Activated naive CD4-positive, alpha-beta T cell treated with anti-CD3 and anti-CD28 coated beads, Interleukin-2, amount 10 ng/mL, durations not matched to agents 7 days and 5 days (primary cell): Measurements from ENCODE around the gene ABCB9.
"Not testable (repeated sequence)": the region's sequence is repeated elsewhere in the genome, so short reads cannot be mapped to it uniquely, and the experiment has no call there.

Source experiments
- CTCF ChIA-PET: fragments of 350-600 bp; sonication (Branson Sonifier 250); formaldehyde crosslinking; loops from one replicate; lab custom pipeline; 2021; ENCODE audit warnings: antibody characterized with exemption; lab: Charles Lee
- DNase-seq: peaks from one replicate; pipeline ENCODE4 v3.0.0-alpha.2; 2020
- H3K27ac Mint-ChIP-seq: one replicate; pipeline ENCODE4 v1.8.0; 2021; ENCODE audit warnings: mild to moderate bottlenecking, moderate library complexity, mixed read lengths
- H3K27me3 Mint-ChIP-seq: one replicate; pipeline ENCODE4 v1.8.0; 2021; ENCODE audit warnings: mild to moderate bottlenecking, mixed read lengths
- H3K36me3 Mint-ChIP-seq: one replicate; pipeline ENCODE4 v1.8.0; 2021; ENCODE audit warnings: mixed read lengths
- H3K4me1 Mint-ChIP-seq: one replicate; pipeline ENCODE4 v1.8.0; 2021; ENCODE audit warnings: mixed read lengths
- H3K4me3 Mint-ChIP-seq: one replicate; pipeline ENCODE4 v1.8.0; 2021; ENCODE audit warnings: mild to moderate bottlenecking, moderate library complexity, mixed read lengths
- H3K9me3 Mint-ChIP-seq: one replicate; pipeline ENCODE4 v1.8.0; 2021; ENCODE audit warnings: mixed read lengths

Gene ABCB9

GRCh38 chr12:122955156-122955555 lies 11.1 kb downstream of the ABCB9 start:
- DNase-seq, result no peak
- Mint-ChIP-seq H3K27me3 (no peaks in the 10 kb centered on the region), H3K27ac (no peak overlapping the region), H3K4me3 (no peak overlapping the region), H3K4me1 (no peaks in the 10 kb centered on the region), H3K9me3 (no peaks in the 10 kb centered on the region), H3K36me3 (no peaks in the 10 kb centered on the region)
- CTCF ChIA-PET, result interaction anchor here (1.0 to 9.5 kb wide), 7 partner anchors 74 to 161 kb away, joined by 3 to 106 read pairs (median 21); no protein-coding TSS in a partner anchor

DNA sequence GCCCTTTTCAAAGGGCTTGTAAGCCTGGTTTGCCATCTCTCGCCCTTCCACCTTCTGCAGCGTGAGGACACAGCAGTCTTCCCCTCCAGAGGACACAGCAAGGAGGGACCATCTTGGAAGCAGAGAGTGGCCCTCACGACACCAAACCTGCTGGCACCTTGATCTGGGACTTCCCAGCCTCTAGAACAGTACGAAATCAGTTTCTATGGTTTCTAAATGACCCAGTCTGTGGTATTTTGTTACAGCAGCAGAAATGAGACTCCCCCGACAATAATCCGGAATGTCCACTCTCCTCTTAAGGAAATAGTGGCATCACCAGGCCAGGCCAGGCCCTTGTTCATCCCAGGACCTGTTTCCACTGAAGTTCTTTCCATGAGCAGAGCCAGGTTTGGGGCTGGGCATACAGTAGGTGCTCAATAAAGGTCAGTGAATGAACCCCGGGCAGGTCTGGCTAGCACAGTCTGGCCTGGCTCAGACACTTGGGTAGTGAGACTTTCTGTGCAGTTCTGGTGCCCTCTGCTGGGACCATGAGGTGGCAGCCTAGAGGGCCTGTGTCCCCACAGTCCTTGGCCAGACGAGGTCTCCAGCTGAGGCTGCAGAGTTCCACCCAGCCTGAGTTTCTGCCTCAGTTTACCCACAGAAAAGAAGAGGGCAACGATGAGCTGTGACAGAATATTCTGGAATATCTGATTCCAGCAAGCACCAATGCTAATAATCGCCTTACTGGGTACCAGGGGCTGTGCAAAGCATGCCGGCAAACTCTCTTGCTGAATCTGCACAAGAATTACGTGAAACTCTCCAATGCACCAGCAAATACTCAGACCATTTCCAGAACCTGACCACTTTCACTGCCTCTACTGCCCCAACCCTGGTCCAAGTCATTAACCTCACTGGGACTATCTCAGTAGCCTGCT lies 14.0 kb downstream of the ABCB9 start:
- Mint-ChIP-seq H3K9me3 (no peaks in the 10 kb centered on the region), H3K4me1 (peaks cover 13% of the 10 kb centered on the region), H3K27ac (no peak overlapping the region), H3K36me3 (peaks cover 3% of the 10 kb centered on the region), H3K27me3 (no peaks in the 10 kb centered on the region), H3K4me3 (no peak overlapping the region)
- peak; percentile 85 for DNase-seq
- CTCF ChIA-PET, result interaction anchor here (0.6 to 9.5 kb wide), 19 partner anchors 10 to 337 kb away, joined by 3 to 106 read pairs (median 3); partner anchors contain the start of gene ABCB9

DNA sequence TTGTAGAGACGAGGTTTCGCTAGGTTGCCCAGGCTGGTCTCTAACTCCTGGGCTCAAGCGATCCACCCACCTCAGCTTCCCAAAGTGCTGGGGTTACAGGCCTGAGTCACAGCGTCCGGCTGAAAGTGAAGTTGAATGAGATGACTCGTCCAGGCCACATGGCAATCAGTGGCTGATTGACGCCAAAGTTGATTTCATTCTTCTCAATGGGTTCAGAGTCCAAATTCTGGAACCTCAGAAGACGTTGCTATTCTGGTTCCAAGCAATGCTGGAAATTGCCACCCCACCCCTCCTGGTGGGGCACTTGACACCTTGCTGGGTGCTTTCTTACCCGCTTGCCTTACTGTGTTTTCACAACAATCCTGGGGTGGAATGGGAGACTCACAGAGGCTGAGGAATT lies 14.9 kb downstream of the ABCB9 start:
- DNase-seq, result no peak
- Mint-ChIP-seq H3K9me3 (no peaks in the 10 kb centered on the region), H3K4me1 (peaks cover 21% of the 10 kb centered on the region), H3K27ac (peak overlapping the region; percentile 5), H3K4me3 (no peak overlapping the region), H3K27me3 (no peaks in the 10 kb centered on the region), H3K36me3 (peaks cover 3% of the 10 kb centered on the region)
- CTCF ChIA-PET, result interaction anchor here (1.3 to 9.5 kb wide), 5 partner anchors 70 to 157 kb away, joined by 3 to 106 read pairs (median 35); no protein-coding TSS in a partner anchor

DNA sequence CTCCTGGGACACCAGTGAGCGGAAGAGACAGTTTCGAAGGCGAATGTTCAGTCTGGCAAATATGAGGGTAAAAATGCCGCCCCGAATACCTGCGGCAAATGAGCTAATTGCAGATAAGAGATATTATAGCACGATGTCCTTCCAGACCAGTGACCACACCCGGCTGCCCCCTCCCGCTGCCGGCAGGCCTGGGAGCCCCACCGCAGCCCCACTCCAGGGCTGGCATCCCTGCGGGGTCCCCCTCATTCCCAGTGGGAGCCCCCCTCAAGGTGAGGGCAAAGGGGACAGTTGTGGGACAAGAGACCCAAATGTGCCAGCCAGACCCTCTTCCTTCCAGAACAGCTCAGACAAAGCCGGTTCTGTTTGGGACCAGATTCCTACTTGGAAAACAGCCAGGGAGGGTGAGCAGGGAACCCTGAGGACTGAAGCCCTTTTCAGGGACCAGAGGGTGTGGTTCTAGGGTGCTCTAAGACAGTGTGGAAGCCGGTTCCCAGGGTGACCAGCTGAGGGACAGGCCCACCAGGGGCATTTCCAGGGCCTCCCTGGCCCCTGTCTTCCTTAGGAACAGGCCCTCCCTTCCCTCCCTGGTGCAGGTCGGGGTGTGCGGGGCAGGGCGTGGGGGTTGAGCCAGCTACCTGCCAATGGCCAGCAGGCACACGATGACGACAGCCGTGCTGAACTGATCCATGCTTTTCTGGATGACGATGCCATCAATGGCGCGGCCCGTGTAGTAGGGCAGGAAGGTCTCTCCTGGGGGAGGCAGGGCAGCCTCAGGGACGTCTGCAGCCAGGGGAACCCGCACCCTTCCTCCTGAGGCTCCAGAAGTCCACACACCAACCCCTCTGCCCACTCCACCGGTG lies 16.2 kb downstream of the ABCB9 start:
- no peak overlapping the region for H3K27ac Mint-ChIP-seq

GRCh38 chr12:122949405-122949804 lies 16.9 kb downstream of the ABCB9 start:
- H3K27me3 Mint-ChIP-seq, result peaks cover 7% of the 10 kb centered on the region
- no peak for DNase-seq
- H3K4me1 Mint-ChIP-seq, result peaks cover 30% of the 10 kb centered on the region
- peaks cover 3% of the 10 kb centered on the region for H3K36me3 Mint-ChIP-seq
- H3K9me3 Mint-ChIP-seq, result no peaks in the 10 kb centered on the region
- H3K27ac Mint-ChIP-seq, result no peak overlapping the region
- CTCF ChIA-PET, result interaction anchor here (1.6 to 9.5 kb wide), 3 partner anchors 77 to 155 kb away, joined by 4 to 106 read pairs (median 49); no protein-coding TSS in a partner anchor
- no peak overlapping the region for H3K4me3 Mint-ChIP-seq

More for the DNA sequence above, 16.2 kb downstream of the ABCB9 start:
- CTCF ChIA-PET, result interaction anchor here (0.6 to 9.5 kb wide), 4 partner anchors 9 to 156 kb away, joined by 4 to 106 read pairs (median 26); no protein-coding TSS in a partner anchor
- DNase-seq, result no peak
- peaks cover 3% of the 10 kb centered on the region for H3K36me3 Mint-ChIP-seq
- peaks cover 7% of the 10 kb centered on the region for H3K27me3 Mint-ChIP-seq
- no peak overlapping the region for H3K4me3 Mint-ChIP-seq
- no peaks in the 10 kb centered on the region for H3K9me3 Mint-ChIP-seq
- H3K4me1 Mint-ChIP-seq, result peaks cover 30% of the 10 kb centered on the region

DNA sequence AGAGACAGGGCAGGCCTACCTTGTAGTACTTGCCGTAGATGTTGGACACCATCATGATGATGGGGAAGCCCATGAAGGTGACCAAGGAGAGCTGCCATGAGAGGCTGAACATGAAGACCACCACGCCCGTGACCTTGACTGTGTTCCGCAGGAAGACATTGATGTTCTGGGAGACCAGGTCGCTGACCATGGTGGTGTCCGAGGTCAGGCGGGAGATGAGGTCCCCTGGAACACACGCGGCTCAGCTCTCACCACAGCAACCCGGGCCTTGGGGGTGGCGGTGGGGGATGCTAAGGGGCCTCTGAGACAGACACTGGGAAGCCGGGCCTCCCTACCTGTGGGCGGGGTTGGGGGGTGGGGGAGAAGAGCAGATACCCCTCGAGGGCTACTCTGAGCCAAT lies 17.7 kb downstream of the ABCB9 start:
- no peak for DNase-seq
- Mint-ChIP-seq H3K9me3 (no peaks in the 10 kb centered on the region), H3K27me3 (peaks cover 7% of the 10 kb centered on the region), H3K4me3 (no peak overlapping the region), H3K27ac (no peak overlapping the region), H3K4me1 (peaks cover 32% of the 10 kb centered on the region), H3K36me3 (peaks cover 3% of the 10 kb centered on the region)
- CTCF ChIA-PET, result interaction anchor here (0.7 to 9.5 kb wide), 3 partner anchors 68 to 89 kb away, joined by 4 to 106 read pairs (median 4); no protein-coding TSS in a partner anchor

DNA sequence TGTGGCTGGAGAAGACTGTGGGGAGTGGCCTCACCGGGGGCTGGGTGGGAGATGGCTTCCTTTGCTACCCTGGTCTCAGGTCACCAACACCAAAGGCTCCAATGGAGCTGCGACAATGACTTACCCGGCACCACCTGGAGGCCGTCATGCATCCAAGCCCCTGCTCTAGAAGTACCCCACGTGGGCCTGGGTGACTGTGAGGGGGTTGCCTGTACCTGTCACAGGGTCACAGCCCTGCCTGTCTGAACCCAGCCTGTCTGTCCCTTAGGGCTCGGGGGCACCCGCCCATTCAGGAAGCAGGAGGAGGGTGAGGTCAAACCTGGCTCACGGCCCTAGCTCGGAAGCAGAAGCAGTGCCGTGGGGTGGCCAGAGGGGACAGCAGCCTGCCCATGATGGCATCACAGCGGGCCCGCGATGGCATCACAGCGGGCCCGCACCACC lies 18.9 kb downstream of the ABCB9 start:
- H3K9me3 Mint-ChIP-seq, result no peaks in the 10 kb centered on the region
- H3K27me3 Mint-ChIP-seq, result peaks cover 7% of the 10 kb centered on the region
- H3K36me3 Mint-ChIP-seq, result peaks cover 3% of the 10 kb centered on the region
- H3K4me3 Mint-ChIP-seq, result no peak overlapping the region
- DNase-seq, result no peak
- peaks cover 42% of the 10 kb centered on the region for H3K4me1 Mint-ChIP-seq
- peak overlapping the region; percentile 70 for H3K27ac Mint-ChIP-seq
- CTCF ChIA-PET, result interaction anchor here (0.6 to 2.3 kb wide), 9 partner anchors 47 to 640 kb away, joined by 3 to 12 read pairs (median 3); no protein-coding TSS in a partner anchor

DNA sequence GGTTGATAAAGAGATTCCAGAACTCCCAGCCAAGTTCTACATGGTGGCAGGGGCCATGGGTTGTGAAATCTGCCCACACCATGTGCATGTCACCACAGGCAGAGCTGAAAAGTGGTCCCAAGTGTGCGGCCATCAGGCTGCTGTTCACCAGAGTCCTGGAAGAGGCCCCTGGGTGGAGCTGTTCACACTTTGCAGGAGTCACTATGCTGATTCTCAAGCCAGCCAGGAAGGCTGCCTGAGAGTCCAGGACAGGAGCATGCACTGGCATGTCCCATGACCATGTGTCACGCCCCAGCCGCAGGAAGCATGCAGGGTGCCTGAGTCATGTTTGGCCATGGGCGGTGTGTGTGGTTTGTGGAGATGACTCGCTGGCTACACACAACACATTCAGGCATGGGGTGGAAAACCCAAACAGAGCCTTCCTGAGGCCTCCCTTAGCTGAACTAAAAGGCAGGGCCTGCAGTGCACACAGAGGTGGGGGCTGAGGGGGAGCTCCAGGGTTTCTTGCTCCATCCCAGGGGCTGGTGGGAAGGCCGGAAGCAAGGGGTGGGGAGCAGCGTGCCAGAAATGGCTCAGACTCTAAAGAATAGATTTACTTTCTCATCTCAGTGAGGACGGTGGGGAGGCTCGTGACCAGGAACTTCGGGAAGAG lies 19.4 kb downstream of the ABCB9 start:
- no peaks in the 10 kb centered on the region for H3K9me3 Mint-ChIP-seq
- H3K4me1 Mint-ChIP-seq, result peaks cover 42% of the 10 kb centered on the region
- CTCF ChIA-PET, result interaction anchor here (0.6 to 2.3 kb wide), 11 partner anchors 47 to 640 kb away, joined by 3 to 12 read pairs (median 4); no protein-coding TSS in a partner anchor
- peak; percentile 83 for DNase-seq
- no peak overlapping the region for H3K4me3 Mint-ChIP-seq
- H3K27me3 Mint-ChIP-seq, result peaks cover 7% of the 10 kb centered on the region
- peaks cover 3% of the 10 kb centered on the region for H3K36me3 Mint-ChIP-seq
- peak overlapping the region; percentile 70 for H3K27ac Mint-ChIP-seq

- Mint-ChIP-seq H3K36me3 (peaks cover 3% of the 10 kb centered on the region), H3K4me3 (no peak overlapping the region), H3K9me3 (no peaks in the 10 kb centered on the region), H3K27ac (no peak overlapping the region), H3K4me1 (peaks cover 42% of the 10 kb centered on the region), H3K27me3 (peaks cover 7% of the 10 kb centered on the region)
- CTCF ChIA-PET, result interaction anchor here (0.6 to 2.3 kb wide), 5 partner anchors 8 to 151 kb away, joined by 3 to 5 read pairs (median 5); no protein-coding TSS in a partner anchor
- no peak for DNase-seq
These were observed 21.4 kb downstream of the ABCB9 start for GRCh38 chr12:122944605-122945592.

DNA sequence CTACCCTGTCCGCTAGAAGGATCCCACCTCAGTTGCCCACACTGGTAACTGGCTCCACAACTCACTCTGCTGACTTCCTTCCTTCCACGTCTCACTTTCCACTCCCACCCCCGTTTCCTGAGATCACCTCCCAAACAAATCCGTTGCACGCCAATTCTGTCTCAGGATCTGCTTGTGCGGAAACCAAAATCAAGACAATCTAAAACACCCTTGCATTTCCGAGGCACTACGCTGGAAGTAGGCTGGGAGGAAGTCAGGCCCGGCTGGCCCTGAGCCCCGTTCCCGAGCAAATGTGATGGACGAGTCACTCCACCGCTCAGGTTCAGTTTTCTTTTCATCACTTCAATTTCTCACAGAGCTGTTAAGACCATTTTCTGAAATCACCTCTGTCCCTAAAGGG lies 23.1 kb downstream of the ABCB9 start:
- Mint-ChIP-seq H3K9me3 (no peaks in the 10 kb centered on the region), H3K27me3 (peaks cover 7% of the 10 kb centered on the region), H3K4me3 (no peak overlapping the region), H3K36me3 (peaks cover 2% of the 10 kb centered on the region), H3K4me1 (peaks cover 38% of the 10 kb centered on the region), H3K27ac (no peak overlapping the region)
- no peak for DNase-seq
- CTCF ChIA-PET, result no interaction called here

DNA sequence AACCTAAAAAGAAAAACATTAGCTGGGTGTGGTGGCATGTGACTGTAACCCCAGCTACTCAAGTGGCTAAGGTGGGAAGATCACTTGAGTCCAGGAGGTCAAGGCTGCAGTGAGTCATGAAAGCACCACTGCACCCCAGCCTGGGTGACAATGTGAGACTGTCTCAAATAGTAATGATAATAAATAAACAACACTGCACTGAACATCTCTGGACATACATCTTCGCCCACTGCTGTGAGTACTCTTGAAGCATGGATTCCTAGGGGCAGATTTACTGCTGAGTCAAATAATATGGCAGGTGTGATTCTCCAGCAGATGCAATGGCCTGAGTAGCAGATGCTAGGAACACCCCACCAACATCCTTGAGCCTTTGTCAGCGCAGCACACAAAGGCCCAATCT lies 23.6 kb downstream of the ABCB9 start:
- Mint-ChIP-seq H3K9me3 (no peaks in the 10 kb centered on the region), H3K36me3 (no peaks in the 10 kb centered on the region), H3K4me3 (no peak overlapping the region), H3K27ac (no peak overlapping the region), H3K4me1 (peaks cover 33% of the 10 kb centered on the region), H3K27me3 (peaks cover 7% of the 10 kb centered on the region)
- CTCF ChIA-PET, result no interaction called here
- DNase-seq, result no peak

GRCh38 chr12:122941351-122941750 lies 24.9 kb downstream of the ABCB9 start:
- not testable (repeated sequence) for H3K27ac Mint-ChIP-seq, H3K36me3 Mint-ChIP-seq, H3K27me3 Mint-ChIP-seq, H3K9me3 Mint-ChIP-seq, H3K4me3 Mint-ChIP-seq, DNase-seq
- peaks cover 20% of the 10 kb centered on the region for H3K4me1 Mint-ChIP-seq
- CTCF ChIA-PET, result interaction anchor here (0.6 kb wide), 1 partner anchor 9 kb away, joined by 4 read pairs; no protein-coding TSS in a partner anchor
